HG03342 (cell line): ENCODE measurements around the gene MLXIPL.
"Not testable (repeated sequence)": the region's sequence is repeated elsewhere in the genome, so short reads cannot be mapped to it uniquely, and the experiment has no call there.

ENCODE experiments used
- ATAC-seq: cut with Tn5 transposase; IDR thresholded peaks from one replicate; pipeline ENCODE4 v1.9.1; 2021; ENCODE audit warnings: mild to moderate bottlenecking, moderate library complexity; ENCODE audit not compliant: unreplicated experiment

The MLXIPL gene

DNA sequence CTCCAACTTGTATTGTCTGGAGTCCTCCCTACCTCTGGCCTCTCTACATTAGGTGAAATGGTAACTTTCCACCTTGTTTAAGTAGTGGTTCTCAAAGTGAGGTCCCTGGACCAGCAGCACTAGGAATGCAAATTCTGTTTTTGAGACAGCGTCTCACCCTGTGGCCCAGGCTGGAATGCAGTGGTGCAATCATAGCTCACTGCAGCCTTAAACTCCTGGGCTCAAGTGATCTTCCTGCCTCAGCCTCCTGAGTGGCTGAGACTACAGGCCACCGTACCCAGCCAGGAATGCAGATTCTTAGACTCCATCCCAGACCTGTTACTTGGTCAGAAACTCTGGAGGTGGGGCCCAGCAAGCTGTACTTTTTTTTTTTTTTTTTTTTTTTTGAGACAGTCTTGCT is 39.1 kb downstream of the MLXIPL start:
- ATAC-seq, result no peak

DNA sequence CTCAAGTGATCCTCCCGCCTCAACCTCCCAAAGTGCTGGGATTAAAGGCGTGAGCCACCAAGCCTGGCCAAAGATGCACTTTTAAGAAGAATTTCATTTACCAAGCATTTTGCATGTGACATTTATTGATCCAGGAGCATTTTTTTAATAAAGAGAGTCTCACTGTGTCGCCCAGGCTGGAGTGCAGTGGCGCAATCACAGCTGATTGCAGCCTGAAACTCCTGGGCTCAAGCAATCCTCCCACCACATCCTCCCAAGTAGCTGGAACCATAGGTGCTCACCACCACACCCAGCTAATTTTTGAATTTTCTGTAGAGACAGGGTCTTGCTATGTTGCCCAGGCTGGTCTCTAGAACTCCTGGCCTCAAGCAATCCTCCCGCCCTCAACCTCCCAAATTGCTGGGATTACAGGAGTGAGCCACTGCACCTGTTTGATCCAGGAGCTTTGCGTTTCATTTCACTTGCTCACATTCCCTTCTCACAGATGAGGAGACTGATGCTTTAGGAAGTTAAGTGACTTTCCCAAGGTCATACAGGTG is 41.6 kb downstream of the MLXIPL start:
- ATAC-seq, result no peak

DNA sequence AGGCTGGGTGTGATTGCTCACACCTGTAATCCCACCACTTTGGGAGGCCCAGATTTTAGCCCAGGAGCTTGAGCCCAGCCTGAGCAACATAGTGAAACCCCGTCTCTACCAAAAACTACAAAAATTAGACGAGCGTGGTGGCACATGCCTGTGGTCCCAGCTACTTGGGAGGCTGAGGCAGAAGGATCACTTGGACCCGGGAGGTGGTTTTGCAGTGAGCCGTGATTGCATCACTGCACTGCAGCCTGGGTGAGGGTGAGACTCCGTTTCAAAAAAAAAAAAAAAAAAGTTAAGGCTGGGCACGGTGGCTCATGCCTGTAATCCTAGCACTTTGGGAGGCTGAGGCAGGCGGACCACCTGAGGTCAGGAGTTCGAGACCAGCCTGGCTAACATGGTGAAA is 43.3 kb downstream of the MLXIPL start:
- not testable (repeated sequence) for ATAC-seq

DNA sequence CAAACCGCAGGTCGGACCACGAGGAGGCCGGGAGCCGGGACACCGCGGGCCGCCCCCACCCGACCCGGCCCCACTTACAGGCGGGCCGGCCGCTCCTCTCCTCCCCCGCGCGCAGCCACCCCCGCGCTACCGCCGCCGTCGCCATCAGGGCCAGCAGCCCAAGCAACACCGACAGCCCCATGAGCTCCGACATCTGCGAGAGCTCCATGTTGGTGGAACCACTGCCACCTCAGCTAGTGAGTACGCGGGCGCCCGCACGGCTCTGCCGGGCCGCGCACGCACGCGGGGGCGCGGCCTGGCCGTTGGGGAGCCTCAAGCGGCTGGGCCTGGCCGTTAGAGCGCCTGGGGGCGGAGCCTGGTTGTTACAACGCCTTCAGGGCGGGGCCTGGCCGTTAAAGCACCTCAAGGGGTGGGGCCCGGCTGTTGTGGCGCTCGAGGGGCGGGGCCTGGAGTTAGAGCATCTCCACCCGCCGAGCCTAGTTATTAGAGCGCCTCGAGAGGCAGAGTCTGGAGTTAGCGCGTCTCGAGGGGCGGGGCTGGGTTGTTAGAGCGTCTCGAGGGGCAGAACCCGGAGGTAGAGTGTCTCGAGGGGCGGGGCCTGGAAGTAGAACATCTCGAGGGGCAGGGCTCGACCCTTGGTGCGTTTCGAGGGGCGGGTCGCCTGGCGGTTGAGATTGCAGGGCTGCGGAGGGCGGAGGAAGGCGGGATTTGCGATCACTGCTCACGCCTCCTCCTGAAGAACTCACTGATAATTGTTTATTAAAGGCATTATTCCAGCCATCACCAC is 45.8 kb downstream of the MLXIPL start, which contains the start of gene TBL2:
TSS of gene TBL2 (minus strand) at position 238 of the 787 bp plus-strand sequence. CDS start at position 208, 30 bp downstream.
- peak; percentile 89 for ATAC-seq

DNA sequence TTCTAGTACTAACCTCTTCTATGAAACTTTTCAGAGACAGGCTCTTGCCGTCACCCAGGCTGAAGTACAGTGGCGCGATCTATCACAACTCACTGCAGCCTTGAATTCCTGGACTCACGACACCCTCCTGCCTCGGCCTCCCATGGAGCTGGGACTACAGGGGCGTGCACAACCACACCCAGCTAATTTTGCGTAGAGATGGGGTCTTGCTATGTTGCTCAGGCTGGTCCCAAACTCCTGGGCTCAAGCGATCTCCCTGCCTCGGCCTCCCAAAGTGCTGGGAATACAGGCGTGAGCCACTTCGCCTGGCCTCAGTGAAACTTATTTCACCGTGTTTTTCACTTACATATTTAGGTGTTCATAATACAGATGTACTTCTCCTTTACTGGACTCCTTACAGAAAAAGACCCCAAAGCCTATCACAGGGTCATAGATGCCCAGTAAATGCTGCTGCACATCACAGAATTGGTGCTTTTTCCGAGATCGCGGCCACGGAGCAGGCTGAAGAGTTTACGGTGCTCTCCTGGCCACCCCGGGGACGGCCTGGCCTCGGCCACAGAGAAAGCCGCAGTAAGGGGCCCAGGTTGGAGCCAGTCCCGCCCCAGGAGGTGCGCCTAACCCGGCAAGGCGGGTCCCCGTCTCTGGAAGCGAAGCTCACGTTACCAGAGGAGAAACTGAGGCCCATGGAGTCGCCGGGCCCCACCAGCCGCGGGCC is 46.5 kb downstream of the MLXIPL start:
- peak; percentile 11 for ATAC-seq

DNA sequence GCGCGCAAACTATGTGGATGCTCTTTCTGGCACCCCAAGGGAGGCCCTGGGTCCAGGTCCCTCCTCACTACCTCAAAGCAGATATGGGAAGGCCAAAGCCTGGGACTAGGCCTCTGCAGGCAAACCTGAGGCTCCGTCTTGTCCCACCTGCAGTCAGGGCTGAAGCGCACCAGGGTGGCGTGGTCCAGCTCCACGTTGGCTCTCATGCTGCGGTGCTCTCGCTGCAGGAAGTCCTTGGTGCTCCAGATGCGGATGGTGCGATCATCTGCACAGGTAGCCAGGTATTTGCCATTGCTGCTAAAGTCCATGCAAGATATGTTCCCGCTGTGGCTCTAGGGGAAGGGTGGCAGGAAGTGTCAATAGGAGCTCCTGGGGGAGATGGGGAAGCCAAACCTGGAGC is 50.5 kb downstream of the MLXIPL start:
- no peak for ATAC-seq

DNA sequence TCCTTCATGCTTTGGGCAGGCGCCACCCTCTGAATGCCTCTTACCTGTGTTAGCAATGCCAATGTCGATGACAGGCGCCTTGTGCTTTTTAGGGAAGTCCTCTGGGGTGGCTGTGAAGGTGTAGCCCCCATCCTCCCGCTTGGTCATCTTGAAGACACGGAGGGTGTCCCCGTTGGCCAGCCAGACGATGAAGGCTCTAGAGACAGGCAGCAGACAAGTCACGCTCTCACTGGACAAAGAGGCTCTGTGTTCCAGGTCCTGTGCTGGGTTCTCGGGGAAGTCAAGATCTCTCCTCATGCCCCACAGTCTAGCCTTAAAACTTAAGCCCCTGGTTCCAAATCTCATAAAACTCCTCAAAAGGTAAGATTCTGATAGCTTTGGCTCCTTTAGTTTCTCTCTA is 51.0 kb downstream of the MLXIPL start:
- ATAC-seq, result no peak

DNA sequence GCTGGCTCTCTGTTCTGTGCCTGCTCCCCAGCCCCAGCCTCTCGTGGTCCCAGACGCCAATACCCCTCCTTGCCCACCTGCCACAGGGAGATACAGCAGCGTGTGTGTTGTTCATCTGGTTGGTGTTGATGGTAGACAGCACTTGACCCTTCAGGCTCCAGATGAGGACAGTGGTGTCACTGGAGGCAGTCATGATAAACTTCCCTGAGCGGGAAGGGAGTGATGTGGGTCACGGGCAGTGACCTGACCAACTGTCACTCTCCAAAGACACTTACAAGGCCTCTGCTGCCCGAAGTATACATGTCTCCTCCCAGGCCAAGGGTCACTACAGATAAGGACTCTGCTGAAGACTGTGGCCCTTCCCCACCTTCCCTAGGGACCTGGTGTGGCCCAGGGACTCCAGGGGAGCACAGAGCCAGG is 51.5 kb downstream of the MLXIPL start:
- no peak for ATAC-seq

DNA sequence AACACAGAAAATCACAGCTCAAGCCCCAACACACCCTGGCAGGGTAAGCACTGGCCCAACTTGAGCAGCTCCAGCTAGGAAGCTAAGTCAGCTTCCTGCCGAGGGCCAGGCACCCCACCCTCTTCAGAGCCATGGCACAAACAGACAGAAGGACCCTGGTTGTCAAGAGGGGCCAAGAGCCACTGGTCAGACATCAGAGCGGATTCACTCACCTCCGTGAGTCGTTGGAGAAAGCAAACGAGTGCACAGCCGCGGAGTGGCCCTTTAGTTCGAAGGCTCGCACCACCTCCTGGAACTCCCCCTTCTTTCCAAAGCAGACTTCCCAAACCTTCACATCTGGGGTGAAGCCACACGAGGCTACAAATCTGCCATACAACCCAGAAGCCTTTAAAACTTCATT is 53.3 kb downstream of the MLXIPL start:
- ATAC-seq, result no peak

DNA sequence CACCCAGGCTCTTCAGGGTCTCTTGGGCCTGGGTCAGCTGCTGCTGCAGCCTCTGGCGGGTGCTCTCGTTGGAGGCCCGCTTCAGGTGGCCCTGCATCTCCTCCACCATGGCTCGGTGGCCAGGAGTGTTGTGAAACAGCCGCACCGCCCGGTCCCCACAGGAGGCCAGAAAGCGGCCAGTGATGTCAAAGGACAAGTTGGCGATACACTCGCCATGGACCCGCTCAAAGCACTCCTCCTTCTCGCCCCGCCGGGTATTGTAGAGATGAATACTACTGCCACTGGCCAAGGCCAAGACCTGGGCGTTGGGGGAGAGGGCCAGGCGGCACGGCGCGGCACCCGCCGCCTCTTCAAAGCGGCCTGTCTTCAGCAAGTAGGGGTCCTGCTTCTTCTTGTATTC is 53.8 kb downstream of the MLXIPL start:
- no peak for ATAC-seq

DNA sequence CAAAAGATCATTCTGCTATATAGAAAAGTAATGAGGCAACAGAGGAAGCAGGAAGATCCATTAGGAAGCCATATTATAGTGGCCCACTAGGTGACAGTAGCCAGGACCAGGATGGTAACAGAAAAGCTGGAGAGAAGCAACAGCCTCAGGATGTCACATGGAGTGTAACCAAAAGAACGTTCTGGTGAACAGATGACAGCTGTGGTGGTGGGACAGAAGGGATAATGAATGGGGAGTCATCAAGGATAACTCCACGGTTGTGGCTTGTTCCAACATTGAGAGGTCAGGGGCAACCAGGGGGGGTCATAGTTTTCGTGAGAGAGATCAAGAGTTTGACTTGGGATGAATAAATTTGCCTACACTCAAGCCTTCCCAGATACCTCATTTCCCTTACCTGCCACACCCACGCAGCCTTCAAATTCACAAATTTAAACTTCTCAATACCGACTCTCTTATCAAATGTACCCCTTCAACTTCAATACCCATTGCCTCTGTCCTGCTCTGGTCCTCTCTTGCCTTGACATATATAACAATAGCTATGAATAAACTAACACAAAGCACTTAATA is 55.2 kb downstream of the MLXIPL start:
- ATAC-seq, result no peak

DNA sequence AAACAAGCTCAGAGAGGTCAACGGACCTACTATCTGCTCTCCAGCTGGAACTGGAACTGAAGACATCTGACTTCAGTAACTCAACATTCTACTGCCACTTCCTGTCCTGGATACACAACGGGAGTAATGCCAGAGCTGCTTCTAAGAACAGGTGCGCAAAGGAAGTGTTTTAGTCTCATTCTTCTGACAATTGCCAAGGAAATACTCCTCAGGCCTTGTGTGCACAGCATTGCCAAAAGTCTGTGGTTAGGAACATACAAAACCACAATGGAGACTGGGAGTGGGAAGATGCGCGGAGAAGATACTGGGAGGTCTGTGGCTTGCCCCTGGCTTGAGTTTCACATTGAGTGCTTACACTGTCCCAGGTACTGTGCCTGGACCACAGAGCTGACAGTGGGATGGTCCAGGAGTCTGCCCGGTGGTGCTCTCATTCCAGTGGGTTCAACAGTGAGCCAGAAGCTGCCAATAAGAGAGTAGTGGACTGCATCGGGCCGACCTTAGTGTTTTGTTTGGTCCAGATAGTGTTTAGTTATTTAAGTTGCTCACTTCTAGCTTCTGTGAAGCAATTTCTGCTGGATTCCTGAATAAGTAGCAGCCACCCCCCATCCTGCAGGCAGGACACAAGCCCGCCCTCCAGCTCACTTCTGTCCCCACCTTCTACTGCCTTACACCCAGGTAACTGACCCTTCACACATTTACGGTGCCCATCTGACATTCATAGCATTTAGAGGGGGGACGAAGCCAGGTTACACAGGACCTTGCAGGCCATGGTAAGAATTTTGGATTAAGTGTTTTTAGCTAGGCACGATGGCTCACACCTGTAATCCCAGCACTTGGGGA is 56.3 kb downstream of the MLXIPL start:
- no peak for ATAC-seq

DNA sequence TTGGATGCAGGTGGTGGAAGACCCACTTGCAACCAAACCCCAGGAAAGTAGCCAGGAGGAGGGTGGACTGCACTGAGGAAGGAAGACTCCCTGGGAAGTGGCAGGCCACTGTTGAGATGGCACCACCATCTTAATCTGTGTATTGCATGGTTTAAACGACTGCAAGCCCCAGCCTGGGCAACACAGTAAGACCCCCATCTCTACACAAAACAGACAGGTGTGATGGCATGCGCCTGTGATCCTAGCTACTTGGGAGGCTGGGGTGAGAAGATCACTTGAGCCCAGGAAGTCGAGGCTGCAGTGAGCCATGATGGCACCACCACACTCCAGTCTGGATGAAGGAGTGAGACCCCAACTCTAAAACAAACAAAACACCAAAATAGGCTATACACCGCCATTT is 57.2 kb downstream of the MLXIPL start:
- no peak for ATAC-seq

DNA sequence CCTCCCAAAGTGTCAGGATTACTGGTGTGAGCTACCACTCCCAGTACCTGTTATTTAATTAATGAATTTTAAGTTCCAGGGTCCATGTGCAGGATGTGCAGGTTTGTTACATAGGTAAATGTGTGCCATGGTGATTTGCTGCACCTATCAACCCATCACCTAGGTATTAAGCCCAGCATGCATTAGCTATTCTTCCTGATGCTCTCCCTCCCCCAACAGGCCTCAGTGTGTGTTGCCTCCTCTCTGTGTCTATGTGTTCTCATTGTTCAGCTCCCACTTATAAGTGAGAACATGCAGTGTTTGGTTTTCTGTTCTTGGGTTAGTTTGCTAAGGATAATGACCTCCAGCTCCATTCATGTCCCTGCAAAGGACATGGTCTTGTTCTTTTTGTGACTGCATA is 57.9 kb downstream of the MLXIPL start:
- not testable (repeated sequence) for ATAC-seq

DNA sequence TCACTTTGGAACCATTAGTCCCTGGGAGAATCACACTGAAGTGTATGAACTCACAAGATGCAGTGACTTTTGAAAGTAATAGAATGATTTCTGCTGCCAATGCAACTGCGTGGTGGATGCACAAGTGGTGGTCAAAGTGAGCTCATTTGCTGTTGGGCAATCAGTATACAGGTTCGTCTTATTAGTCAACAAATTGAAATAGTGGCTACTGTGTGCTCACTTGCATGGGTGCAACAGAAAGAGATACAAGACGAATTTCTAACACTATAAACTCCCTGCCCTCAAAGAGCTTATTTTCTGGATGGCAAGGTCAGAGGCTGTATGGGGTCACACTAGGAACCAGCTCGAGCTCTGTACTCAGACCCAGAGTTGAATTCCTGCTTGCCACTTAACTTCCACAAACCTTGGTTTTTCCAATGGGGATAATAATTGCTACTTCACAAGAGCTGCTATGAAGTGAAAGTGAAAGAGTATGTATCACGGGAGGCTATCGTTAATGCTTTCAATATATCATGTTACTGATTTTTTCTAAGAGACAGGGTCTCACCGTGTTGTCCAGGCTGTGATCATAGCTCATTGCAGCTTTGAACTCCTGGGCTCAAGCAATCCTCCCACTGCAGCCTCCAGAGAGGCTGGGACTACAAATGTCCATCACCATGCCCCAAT is 58.5 kb downstream of the MLXIPL start:
- no peak for ATAC-seq

DNA sequence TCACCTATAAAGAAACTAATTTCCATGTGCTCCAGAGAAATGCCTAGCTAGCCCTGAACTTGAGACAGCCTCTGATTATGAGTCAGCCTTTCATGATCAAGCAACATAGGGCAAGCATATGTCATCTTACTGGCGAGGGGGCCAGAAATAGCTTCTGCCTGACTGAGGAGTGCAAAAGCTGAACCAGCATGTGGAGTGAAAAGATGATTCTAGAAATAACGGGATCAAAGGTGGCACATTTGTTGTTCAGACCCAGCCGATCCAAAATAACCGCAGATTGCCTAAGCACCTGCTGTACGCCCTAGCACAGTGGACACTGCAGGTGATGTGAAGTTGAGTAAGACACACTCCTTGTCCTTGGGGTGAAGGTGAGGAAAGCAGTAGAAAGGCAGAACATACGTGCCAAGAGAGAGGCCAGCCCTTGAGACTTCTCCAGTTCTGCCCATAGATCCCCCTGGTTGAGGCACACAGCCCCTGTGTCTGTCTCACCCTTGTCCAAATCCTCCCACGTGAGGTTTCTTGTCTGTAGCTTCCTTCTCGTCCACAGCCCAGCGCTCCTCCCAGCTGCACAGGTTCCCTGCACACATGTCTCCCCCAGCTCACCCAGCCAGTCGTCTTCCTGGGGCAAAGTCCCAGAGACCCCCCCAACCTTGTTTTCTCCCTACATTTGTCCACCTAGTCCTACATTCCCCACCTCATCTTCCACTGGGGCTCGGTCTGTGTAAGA is 64.0 kb downstream of the MLXIPL start:
- ATAC-seq, result no peak

DNA sequence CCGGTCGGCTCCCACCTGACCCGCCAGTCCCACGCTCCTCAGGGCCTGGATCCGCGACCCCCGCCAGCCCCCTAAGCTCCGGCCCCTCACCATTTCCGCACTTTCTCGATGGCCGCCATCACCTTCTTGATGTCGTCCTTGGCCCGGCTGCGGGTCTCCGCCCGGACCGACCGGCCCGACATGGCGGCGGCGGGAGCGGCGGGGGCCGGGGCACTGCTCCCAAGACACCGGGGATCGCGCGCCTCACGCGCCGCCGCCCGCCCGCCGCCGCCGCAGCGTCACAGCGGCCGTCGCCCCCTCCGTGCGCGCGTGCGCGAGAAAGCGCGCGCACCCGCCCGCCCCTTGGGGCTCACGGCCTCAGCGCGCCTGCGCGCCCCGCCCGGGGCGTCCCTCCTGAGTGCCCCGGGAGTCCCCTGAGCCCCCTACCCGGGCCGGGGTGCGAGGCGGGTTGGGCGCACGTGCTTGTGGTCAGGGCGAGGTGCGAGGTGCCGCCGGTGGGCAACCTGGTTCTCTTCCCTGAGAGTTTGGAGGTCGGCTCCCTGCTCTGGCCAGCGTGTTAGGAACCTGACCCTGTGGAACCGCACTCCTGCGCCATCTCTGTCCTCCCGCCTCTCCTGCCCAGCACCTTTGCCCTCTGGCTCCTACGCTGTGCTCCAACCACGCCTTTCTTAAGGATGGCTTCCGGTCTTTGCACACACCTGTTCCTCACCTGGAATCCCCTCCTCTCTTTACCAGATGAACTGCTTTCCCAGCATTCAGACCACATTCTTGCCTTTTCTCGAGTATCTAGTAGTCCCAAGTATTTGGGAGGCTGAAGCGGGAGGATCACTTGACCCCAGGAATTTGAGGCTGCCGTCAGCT is 66.7 kb downstream of the MLXIPL start, which contains the start of gene BCL7B:
TSS of gene BCL7B (minus strand) at position 294 of the 861 bp plus-strand sequence. CDS start at position 182, 112 bp downstream.
- ATAC-seq, result peak; percentile 41

DNA sequence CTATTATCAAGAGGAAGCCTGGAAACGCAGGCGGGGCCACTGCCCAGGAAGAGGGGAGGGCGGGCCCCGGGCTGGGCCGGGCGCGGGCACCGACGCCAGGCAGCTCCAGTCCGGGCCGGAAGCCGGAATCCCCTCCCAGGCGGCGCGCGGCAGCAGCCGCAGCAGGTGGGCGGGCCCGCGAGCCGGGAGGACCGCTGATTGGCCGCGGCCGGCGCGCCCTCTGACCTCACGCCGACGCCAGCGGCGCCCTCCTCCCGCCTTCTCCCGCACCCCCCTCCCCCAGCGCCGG is 67.3 kb downstream of the MLXIPL start:
- peak; percentile 89 for ATAC-seq
